HuH-7 (cell line): ENCODE data around the gene NAV2.
A peak's percentile ranks its signal among the peaks of the same experiment; 100 is the strongest.

Source experiments
- DNase-seq: peaks from one replicate; pipeline ENCODE4 v3.0.0; 2011; ENCODE audit warnings: low spot score

Gene NAV2

DNA sequence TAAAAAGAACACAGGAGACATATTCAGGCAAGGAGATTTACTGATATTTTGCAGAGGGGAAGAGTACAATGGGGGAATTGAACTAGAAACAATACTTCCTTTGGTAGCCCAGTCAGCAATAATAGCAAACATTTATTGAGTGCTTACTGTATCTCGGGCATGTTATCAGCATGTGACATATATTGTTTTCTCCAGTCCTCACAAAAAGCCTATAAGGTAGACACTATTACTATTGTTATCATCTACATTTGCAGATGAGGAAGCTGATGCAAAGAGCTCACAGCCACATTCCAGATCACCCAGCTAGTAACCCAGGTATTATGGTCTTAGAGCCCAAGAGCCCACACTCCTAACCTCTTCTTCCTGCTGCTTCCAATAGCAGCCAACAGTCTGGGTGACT lies 27.9 kb downstream of the NAV2 start:
- DNase-seq, result no peak

DNA sequence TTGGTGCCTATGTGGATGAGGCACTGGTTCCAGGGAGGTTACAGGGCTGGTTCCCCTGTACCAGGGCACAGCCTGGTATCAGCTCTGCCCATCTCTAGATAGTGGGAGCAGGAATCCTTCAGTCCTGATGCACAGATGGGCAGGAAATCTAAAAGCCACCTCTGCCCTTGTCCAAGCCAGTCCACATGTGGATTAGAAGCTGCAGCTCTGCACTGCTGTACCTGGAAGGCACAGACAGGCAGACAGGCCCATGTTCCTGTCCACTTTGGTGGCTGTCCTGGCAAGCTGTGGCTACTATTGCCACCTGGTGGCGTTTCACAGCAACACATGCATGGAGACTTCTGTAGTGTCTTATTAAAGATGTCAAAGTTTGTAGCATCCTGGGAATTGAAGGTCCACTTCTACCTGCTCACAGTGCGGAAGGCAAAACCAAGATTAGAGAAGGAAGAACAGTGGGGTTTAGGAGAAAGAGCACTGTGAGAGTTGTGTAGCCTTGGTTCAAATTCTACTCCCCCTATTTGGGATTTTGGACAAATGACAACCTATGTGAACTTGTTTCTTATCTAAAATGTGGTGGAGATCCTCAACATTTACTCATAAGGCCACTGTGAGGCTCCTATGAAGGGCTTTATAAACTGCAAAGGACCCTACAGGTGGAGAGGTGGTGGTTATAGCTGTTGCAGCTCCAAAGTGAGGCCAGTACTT lies 30.1 kb downstream of the NAV2 start:
- DNase-seq, result peak; percentile 36

DNA sequence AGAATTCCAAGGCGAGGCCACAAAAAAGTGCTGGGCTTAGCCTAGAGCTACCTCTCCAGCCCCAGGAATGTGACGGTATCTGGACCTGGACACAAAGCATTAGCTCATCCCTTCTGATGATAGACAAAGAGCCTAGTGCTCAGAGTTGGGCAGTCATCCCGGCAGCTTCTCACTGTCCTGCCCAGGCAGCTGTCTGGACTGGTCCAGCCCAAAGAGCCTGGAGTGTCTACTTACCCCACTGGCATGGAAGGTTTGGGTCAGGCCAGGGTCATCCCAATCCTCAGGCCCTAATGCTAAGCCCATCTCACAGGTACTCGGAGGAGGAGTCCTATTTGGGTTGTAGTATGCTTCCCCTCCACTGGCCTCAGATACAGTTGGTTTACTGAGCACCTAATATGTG lies 31.0 kb downstream of the NAV2 start:
- DNase-seq, result no peak

DNA sequence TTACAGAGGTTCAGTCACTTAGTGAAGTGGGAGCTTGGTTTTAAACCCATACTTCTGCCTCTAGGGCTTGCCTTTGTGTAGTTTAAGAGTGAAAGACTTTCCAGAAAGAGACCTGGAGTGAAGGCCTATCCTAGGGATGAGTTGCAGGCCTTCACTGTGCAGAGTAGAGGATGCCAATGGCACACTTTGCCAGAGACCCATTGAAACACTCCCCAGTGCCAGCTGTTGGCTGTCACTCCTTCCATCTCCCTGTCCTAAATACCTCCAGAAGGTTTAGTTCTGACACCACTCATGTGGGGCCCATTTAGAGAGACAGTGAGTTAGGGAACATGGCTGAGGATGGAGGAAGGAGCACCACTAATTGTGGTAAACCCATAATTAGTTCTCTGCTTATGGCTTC lies 31.5 kb downstream of the NAV2 start:
- no peak for DNase-seq

DNA sequence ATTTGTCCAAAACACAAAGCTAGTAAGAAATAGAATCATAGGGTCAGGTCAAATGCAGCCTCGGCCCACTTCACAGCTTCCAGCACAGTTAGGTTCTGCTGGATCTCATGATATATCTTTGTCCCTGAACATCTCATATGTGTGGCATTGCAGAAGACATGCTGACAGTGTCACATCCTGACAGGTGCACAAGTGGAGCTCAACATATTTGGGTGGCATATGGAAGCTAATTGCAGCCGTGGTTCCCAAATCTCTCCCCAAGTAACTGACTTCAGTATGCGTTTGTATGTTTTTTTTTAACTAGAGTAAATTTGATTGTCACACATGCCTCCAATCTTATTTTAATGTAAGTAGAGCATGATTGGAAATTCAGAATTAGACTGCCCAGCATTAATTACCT lies 33.4 kb downstream of the NAV2 start:
- DNase-seq, result no peak

DNA sequence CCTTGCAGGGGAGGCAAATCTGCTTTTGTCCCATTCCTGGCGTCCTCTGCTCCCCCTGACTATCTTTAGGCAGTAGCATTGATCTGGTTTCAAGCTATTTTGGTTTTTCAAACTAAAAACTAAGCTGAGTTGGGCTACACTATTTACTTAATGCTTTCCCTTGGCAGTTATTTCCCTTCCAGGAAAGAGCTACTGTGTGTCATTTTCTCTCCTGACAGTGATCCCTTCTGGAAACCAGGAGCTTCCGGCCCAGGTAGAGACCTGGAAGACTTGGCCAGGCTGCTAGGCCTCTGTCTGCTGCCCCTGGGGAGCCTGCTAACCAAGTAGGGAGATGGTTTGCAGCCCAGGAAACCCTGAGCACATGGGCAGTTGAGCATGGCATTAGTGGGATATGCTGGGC lies 35.0 kb downstream of the NAV2 start:
- no peak for DNase-seq

DNA sequence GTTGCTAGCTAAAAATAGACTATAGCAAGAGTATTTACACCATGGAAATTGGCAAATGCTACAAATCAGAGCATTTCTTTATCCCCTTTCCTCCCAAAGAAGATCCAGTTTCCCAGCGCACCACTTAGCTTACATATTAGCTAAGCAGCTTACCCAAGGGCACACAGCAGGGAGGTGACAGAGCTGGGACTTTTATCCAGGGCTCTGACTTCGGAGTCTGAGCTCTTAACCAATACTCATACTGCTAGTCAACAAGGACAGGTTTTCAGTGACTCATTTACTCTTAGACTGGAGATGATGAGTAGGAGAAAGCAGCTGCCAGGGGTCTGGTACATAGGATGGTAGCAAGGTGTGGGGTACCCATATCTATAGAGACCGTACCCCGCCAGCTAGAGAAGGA lies 38.4 kb downstream of the NAV2 start:
- no peak for DNase-seq

DNA sequence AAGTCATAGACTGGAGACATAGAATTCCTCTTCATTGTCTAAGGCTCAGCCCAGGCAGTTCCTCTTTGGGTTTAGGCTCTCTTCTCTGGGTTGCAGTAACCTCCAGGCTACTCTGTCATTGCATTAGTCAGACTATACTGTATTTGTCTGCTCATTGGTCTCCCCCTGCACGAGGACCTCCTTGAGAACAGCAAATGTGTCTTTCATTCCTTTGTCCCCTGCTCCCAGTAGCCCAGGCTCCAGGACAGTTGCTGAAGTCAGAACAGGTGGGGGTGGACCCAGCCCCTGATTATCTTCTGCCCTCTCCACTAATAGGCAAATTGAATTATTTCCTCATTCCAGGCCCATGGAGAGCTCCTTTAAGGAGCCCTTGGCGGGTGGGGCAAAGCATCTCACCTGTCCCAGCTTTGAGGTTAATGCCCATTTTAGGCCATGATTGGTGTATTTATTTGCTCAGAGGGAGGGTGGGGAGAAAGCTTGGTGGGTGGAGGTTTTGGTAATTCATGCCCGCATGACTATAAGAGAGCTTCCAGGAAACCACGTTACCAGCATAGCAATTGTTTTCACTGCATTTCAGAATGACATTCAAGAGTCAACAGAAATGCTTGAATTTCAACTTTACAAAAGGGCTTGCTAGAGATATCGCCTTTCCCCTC lies 40.9 kb downstream of the NAV2 start:
- no peak for DNase-seq

DNA sequence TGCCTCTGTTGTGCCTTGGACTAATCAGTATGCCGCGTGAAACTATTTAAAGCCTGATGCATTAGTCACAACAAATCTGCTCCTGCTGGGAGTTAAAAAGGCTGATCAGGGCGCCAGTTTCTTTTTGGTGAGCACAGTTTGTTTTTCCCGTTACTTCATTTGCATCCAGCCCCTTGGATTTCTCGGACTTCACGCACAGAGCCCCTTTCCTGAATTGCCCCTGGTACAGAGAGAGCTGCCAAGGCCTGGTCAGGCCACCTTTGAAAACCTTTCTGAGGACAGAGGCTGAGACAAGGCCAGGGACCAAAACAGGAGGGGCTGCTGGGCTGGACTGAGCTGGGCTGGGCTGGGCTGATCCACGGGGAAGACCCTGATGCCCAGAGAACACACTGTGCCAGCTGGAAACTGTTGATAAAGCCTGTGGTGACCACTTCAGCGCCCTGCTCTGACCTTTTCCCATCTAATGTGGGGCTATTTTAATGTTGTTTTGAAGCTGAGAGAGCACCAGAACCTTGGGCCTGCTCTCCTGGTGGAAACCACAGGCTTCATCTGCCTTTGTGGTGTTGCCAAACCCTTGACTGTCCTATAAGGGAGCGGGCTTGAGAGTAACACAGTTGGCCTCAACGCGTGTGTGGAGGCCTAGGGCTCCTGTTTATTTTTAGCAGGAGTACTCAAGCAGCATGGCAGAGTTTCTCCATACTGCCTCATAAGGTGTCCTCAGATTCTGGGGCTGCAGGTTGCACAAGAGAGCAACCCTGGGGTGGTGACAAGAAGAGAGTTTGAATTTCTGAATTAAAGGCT lies 44.2 kb downstream of the NAV2 start:
- DNase-seq, result no peak

DNA sequence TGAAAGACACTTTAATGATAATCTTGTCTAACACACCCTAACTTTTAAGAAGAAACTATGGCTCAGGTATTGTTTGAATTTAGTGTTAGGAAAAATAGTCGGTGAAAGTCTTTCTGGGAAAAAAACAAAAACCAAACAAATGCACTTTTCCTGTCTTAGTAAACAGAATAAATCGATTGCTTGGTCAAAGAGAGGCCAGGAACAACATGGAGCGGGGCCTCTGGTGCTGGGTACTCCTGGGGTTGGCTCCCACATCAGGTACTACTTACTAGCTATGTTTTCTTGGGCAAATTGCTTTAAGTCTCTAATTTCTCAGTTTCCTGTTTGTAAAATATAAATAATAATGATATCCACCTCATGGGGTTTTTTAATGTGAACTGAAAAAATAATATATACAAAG lies 46.8 kb downstream of the NAV2 start:
- DNase-seq, result no peak

DNA sequence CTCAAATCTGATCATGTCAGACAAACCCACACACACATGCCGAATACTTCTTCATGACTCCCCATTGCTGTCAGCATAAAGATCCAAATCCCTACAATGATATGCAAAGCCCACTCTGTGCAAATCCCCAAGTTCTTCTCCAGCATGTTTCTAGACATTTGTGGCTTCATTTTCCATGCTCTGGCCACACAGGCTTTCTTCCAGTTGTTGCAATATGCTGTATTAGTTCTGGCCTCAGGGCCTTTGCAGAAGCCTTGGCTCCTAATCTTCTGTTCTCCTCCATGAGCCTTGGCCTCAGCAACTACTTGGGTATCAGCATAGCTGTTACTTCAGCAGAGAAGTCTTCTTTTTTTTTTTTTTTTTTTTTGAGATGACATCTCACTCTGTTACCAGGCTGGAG lies 49.6 kb downstream of the NAV2 start:
- no peak for DNase-seq

DNA sequence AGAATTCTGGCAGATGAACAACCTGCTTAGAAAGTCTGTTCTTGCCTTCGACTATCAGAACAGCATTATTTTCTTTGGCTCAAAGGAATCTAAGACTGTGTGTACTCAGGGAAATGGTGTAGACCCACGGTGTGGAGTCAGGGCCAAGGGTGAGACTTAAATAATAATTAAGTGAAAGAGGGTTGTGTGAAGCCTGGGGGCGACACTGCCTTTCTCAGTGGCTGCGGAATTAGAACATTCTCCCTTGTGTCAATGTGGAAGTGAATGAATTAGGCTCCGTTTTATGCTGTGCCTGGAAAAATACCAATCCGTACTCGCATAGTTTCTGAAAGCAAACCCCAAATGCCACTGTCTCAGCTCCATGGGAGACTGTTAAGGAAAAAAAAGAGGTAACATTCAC lies 50.7 kb downstream of the NAV2 start:
- no peak for DNase-seq

DNA sequence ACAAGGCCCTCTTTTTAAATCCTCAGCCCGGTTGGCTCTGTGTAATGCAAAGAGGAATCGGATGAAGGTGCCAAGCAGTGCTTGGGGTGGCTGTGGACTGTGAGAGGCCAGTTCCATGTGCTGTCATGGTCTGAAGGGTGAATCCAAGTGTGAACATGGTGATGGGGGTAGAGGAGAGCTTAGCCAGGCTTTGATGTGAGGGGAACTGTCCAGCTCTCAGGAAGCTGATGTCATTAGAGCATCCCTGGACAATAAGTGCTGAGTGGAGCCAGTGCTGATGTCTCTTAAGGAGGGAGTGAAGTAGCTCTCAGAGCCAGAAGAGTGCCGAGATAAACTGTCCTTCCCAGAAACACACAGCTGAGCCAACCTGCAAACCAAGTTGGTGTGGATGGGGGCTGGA lies 53.6 kb downstream of the NAV2 start:
- no peak for DNase-seq

DNA sequence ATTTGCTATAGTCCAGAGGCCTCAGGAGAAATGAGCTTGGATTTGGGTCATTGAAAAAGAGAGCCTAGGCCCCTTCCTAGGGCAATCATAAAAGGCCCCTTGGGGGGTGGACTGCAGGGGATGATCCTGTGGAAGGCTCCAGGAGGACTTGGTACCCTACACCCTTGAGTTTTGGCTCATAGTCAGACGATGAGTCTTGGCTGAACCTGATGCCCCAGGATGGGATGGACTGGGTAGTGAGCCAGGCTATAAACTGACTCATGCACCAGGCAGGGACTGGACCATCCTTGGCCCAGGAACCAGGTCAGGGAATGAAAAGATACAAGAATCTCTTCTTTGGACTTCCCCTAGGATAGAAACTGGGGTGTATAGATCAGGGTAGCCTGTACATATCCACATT lies 54.2 kb downstream of the NAV2 start:
- DNase-seq, result no peak

DNA sequence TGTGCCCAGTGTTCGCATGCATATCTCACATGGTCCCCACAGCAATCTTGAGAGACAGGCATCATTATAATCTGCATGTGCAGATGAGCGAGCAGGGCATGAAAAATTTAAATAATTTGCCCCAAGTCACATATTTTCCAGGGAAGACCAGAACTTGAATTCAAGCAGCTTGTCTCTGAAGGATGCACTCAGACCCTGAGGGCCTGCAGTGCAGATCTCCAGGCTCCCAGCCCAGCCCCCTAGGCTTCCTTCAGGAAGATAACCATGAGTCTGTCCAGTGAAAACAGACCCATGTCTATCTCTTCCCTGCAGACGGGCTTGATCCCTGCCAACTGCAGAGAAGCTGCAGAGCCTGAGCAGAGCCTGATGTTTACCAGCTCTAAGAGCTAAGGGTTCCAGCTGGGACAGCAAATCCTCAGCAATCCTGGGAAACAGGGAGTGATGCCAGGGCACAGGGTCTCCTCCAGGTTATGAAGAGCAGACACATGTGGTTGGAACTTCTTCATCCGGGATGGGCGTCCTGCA lies 55.1 kb downstream of the NAV2 start:
- DNase-seq, result no peak

DNA sequence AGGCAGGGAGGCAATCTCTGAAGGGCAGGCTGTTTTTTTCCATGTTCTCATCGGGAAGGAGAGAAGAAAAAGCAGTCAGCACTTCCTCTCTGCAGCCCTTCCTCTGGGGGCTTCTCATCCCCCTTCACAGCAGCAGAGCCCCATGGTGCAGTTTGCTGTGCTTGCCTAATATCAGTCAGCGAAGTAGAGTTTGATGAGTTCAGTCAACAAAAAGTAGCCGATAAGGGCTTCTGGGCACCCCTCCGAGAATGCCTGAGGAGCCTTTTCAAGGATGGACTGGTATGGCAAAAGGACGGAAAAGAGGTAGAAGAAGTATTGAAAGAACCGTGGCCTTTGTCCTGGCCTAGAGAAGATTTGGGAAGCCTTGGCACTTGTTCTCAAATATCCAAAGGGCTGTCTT lies 55.6 kb downstream of the NAV2 start:
- no peak for DNase-seq

DNA sequence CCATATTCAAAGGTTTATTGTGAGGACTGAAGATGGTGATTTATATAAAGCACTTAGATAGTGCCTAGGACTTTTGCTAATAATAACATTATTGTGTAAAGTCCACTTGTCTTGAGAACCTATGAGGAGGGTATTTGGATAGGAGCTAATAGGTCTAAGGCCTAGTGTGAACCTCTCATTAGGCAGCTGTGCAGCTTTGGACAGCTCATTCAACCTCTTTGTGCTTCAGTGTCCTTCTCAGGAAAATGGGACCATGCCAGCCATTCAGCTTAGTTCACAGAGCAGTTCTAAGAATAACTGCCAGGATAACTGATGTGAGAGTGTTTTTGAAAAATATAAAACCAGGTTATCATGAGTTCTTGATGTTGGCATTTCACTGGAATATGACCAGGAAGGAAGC lies 56.2 kb downstream of the NAV2 start:
- DNase-seq, result no peak

DNA sequence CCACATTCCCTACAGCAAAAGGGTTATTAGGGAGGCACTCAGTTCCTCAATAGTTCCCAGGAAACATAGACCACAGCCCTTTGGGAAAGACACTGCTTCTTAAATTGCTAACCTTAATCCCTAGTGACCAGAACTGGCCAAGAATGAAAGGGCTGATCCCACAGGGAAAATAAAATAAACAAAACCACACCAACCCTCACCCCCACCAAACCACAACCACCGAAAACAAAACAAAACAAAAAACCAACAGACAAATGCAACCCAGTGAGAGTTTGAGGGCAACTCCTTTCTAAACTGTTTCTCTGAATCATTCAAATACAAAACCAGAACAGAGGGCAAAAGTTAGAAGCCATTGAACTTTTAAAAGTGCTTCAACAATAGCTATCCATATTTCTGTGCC lies 57.2 kb downstream of the NAV2 start:
- DNase-seq, result no peak

DNA sequence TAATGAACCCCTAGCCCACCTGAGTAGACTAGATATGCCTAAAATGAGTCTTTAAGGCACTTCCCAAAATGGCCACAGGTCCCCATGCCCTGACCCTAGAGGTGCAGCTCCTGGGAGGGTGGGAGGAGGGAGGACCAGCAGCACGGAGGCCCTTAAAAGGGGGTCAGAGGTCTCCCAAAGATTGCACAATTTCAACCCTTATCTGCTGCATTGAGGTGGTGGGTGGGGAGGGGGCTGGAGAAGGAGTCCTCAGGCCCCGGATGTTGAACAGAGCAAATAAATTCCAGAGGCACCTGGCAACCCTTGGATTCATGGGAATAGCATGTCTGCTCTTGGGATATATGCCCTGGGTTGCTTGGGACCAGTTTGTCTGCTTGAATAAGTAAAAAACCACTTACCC lies 57.6 kb downstream of the NAV2 start:
- DNase-seq, result peak; percentile 23

DNA sequence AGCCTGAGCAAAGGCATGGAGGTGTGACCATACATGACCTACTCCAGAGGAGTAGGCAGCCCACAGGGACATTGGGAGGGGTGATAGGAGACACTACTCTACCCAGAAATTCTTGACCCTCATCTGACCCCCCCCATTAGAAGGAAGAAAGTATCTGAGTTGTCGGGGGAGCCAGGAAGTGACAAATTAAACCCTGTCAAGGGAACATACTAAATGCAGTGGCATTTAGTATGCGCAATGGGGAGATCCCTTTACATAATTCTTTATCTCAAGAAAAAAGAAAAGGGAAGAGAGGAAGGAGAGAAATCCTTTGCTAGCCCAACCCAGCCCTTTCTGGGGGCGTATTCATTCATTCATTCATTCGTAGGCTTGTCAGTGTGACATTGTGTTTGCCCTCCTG lies 58.8 kb downstream of the NAV2 start:
- no peak for DNase-seq

DNA sequence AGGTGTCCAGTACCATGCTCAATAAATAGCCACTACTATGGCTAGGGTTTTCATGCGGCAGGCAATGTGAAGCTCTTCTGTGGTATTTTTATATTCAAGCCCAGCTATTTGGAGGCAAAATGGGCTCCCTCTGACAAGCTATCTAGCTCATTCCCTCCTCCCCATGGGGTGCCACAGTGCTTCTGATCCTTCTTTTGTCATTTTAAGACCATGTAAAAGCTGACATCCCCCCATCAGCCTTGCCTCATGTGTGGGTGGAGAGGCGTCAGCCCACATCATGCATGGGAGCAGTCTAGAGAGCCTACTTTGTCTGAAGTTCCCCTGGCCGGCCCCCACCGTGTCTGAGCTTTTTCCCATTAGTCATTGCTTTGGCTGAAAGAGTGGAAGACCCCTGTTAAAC lies 59.8 kb downstream of the NAV2 start:
- DNase-seq, result no peak

DNA sequence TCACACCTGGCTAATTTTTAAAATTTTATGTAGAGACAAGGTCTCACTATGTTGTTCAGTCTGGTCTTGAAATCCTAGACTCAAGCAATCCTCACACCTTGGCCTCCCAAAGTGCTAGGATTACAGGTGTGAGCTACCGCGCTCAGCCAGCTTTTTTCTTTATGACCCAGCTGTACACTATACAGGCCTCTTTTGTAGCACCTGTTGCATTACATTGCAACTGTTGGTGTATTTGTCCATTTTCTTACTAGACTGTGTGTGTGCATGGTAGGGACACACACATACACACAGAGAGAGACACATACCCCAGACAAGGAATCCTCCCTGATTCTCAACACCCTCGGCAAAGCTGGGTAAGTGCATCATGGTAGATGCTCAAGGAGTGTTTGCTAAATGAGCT lies 61.7 kb downstream of the NAV2 start:
- no peak for DNase-seq
